K562 (cell line): ENCODE data around the gene JAM2. TPM values are rescaled to one million over a fixed set of nuclear protein-coding genes. Genes with fewer than 3 reads are reported as not detected.

Experiments used
- ATAC-seq: fragments of 200-7000 bp; cut with Tn5 transposase; 3 replicates; pipeline ENCODE4 v1.9.1; 2020; ENCODE audit warnings: moderate library complexity
- BruUV-seq: library from RNA; stranded (reverse); fragments of 400-500 nt; replicated peaks from 2 replicates; lab custom pipeline; 2021; lab: Mats Ljungman, UMichigan
- CTCF ChIA-PET: fragments of 300-600 bp; formaldehyde crosslinking; extraction: SDS; loops from one replicate; lab custom pipeline; 2021; ENCODE audit warnings: low intra/inter-chr PET ratio; lab: Yijun Ruan, JAX
- POLR2A ChIA-PET: fragments of 300-600, 350-650 bp; sonication (Branson Sonifier 250); formaldehyde crosslinking; extraction: SDS; loops from one replicate; lab custom pipeline; 2021; ENCODE audit warnings: antibody characterized with exemption, inconsistent platforms; lab: Yijun Ruan, JAX
- DNase-seq, 4 experiments: peaks; one replicate each; pipeline versions ENCODE4 v3.0.0 to v3.0.0-alpha.2; 2011 to 2018; ENCODE audit warnings: low spot score in 3 of 4, mixed read lengths in 3 of 4; ENCODE audit errors: extremely low read depth in 1 of 4
- FAIRE-seq: peaks from 2 replicates; lab custom pipeline; 2011; peaks lifted over from hg19 to GRCh38; lab: Jason Lieb, UNC
- H2AFZ ChIP-seq: 2 replicates; pipeline ENCODE4 v1.6.0; 2011; ENCODE audit warnings: low read depth, low read length, control low read depth, inconsistent platforms
- H3K27ac ChIP-seq: fragments of 200-600 bp; 3 replicates; pipeline ENCODE4 v1.8.0; 2011; ENCODE audit warnings: low read depth, mild to moderate bottlenecking, control low read depth, inconsistent platforms, low read length, moderate library complexity, mixed read lengths; ENCODE audit errors: extremely low read depth
- H3K27me3 ChIP-seq, 2 experiments: fragments of 300-600 bp in 1 of 2; 2 replicates in 1 of 2; 3 replicates in 1 of 2; pipeline versions ENCODE4 v1.6.0 to v1.8.0; 2011; ENCODE audit warnings: inconsistent platforms in 2 of 2, low read length in 2 of 2, mild to moderate bottlenecking in 1 of 2, mixed read lengths in 1 of 2, moderate library complexity in 1 of 2; ENCODE audit not compliant: control insufficient read depth in 2 of 2, insufficient read depth in 2 of 2
- H3K36me3 ChIP-seq: fragments of 300-600 bp; 3 replicates; pipeline ENCODE4 v1.8.0; 2011; ENCODE audit warnings: mild to moderate bottlenecking, low read length, inconsistent platforms; ENCODE audit not compliant: control insufficient read depth, insufficient read depth
- H3K4me1 ChIP-seq, 2 experiments: fragments of 200-600 bp in 1 of 2; replicated peaks in 1 of 2; 2 replicates in 1 of 2; 3 replicates in 1 of 2; pipeline versions ENCODE4 v1.5.1 to v1.8.0; 2011; ENCODE audit warnings: inconsistent platforms in 2 of 2, low read length in 2 of 2, mild to moderate bottlenecking in 1 of 2, mixed read lengths in 1 of 2, moderate library complexity in 1 of 2; ENCODE audit not compliant: control insufficient read depth in 2 of 2, insufficient read depth in 2 of 2
- H3K4me2 ChIP-seq: 2 replicates; pipeline ENCODE4 v1.6.1; 2011; ENCODE audit warnings: low read length, control low read depth, inconsistent platforms, mixed read lengths; ENCODE audit not compliant: insufficient read depth
- H3K4me3 ChIP-seq: fragments of 200-600 bp; sonication (generic), shearing (Covaris generic); 2 replicates; pipeline ENCODE4 v1.5.1; 2016; ENCODE audit warnings: control low read depth, inconsistent platforms
- H3K79me2 ChIP-seq: fragments of 200-600 bp; 3 replicates; pipeline ENCODE4 v1.8.0; 2011; ENCODE audit warnings: low read length, inconsistent platforms; ENCODE audit not compliant: control insufficient read depth, insufficient read depth
- H3K9ac ChIP-seq, 2 experiments: 2 replicates each; pipeline versions ENCODE4 v1.6.0 to v1.6.1; 2011; ENCODE audit warnings: low read depth in 2 of 2, low read length in 2 of 2, control low read depth in 1 of 2, inconsistent platforms in 1 of 2, mild to moderate bottlenecking in 1 of 2, mixed read lengths in 1 of 2; ENCODE audit not compliant: insufficient read depth in 1 of 2
- H3K9me1 ChIP-seq: one replicate; pipeline ENCODE4 v1.6.0; 2011; ENCODE audit warnings: inconsistent platforms, mild to moderate bottlenecking, low read length, moderate library complexity; ENCODE audit not compliant: control insufficient read depth, insufficient read depth
- H3K9me3 ChIP-seq: replicated peaks from 2 replicates; pipeline ENCODE4 v1.5.1; 2011; ENCODE audit warnings: low read depth, low read length, inconsistent platforms; ENCODE audit not compliant: control insufficient read depth, insufficient read depth
- H4K20me1 ChIP-seq: replicated peaks from 2 replicates; pipeline ENCODE4 v1.6.1; 2011; ENCODE audit warnings: low read length, inconsistent platforms, mixed read lengths; ENCODE audit not compliant: control insufficient read depth, insufficient read depth
- CBX2 ChIP-seq: fragments of 200-600 bp; sonication (generic); IDR thresholded peaks from one replicate; pipeline ENCODE4 v1.6.1; 2012; ENCODE audit warnings: mild to moderate bottlenecking, low read length, inconsistent platforms; ENCODE audit not compliant: insufficient read depth, poor library complexity, severe bottlenecking
- CREM ChIP-seq: IDR thresholded peaks from 2 replicates; pipeline ENCODE4 v1.6.1; 2014; ENCODE audit warnings: antibody characterized with exemption, low read depth
- MEF2D ChIP-seq: conservative IDR thresholded peaks from 2 replicates; pipeline ENCODE4 v1.6.1; 2016; ENCODE audit warnings: low read depth, missing genetic modification characterization, missing compliant biosample characterization
- MYNN ChIP-seq, 2 experiments: sonication (generic); formaldehyde crosslinking in 1 of 2; IDR thresholded peaks; 2 replicates each; pipeline versions ENCODE4 v1.5.0 to v1.6.1; 2016 to 2020; ENCODE audit warnings: antibody characterized with exemption in 1 of 2, missing genetic modification reagents in 1 of 2
- NCOA4 ChIP-seq: fragments of 450-650 bp; IDR thresholded peaks from 2 replicates; pipeline ENCODE4 v1.6.1; 2018; ENCODE audit warnings: mild to moderate bottlenecking; ENCODE audit not compliant: partially characterized antibody
- PHF8 ChIP-seq: fragments of 200-600 bp; sonication (generic); IDR thresholded peaks from 2 replicates; pipeline ENCODE4 v1.6.1; 2012; ENCODE audit warnings: mixed run types, mild to moderate bottlenecking, inconsistent platforms, low read length, moderate library complexity, borderline replicate concordance
- ZNF165 ChIP-seq: fragments of 250-450 bp; sonication (Bioruptor Pico); IDR thresholded peaks from 2 replicates; pipeline ENCODE4 v1.4.0; 2020; ENCODE audit warnings: borderline replicate concordance
- ZNF785 ChIP-seq: fragments of 250-450 bp; sonication (Bioruptor Pico); IDR thresholded peaks from 2 replicates; pipeline ENCODE4 v1.4.0; 2020; ENCODE audit warnings: mild to moderate bottlenecking
- WGBS: fragments of 100-300 bp; shearing (Covaris generic); methylation state at CpG from one replicate; pipeline ENCODE4 v1.1.6; 2016; ENCODE audit warnings: low coverage, mixed read lengths; ENCODE audit not compliant: insufficient coverage; ENCODE audit errors: missing lambda C conversion rate; 5-methylcytosine and 5-hydroxymethylcytosine counted together
- in situ Hi-C: fragments of 300-500 bp; cut with MboI; formaldehyde crosslinking; loops from 4 replicates; pipeline ENCODE4 v1.15.0; 2018; ENCODE audit warnings: inconsistent platforms, mixed read lengths
- intact Hi-C: fragments of 100-400 bp; cut with micrococcal nuclease; formaldehyde crosslinking; loops from 2 replicates; pipeline ENCODE4 v1.14.2; 2022
- polyA plus RNA-seq, 8 experiments: library from polyadenylated mRNA; depleted of rRNA in 4 of 8; stranded (reverse) in 5 of 8; unstranded in 3 of 8; fragments of >200 nt; fragmentation: Nextera tagmentation in 2 of 8; fragmentation: Illumina TruSeq in 1 of 8; extraction: Ambion mirVana in 2 of 8; extraction: Trizol in 1 of 8; gene quantifications; 2 replicates each; pipeline versions ENCODE4 v1.2.1 to v1.2.3, GENCODE V29; 2011 to 2014; ENCODE audit warnings: inconsistent platforms in 1 of 8, missing spikeins in 1 of 8
- total RNA-seq, 7 experiments: library from RNA; depleted of rRNA in 6 of 7; stranded (reverse); fragments of >200 nt in 6 of 7; fragmentation: Illumina TruSeq in 2 of 7; extraction: Trizol in 2 of 7; gene quantifications; 2 replicates each; pipeline versions ENCODE4 v1.2.1 to v1.2.3, GENCODE V29; 2011 to 2021; ENCODE audit warnings: low replicate concordance in 1 of 7
- TF ChIP-seq, protein P1 (sequence below): IDR thresholded peaks from 2 replicates; pipeline ENCODE4 v1.6.1; 2016; ENCODE audit warnings: missing genetic modification characterization, missing compliant biosample characterization
- TF ChIP-seq, protein P2 (sequence below): fragments of 200-800 bp; sonication (Bioruptor generic); IDR thresholded peaks from 2 replicates; pipeline ENCODE4 v1.6.1; 2017; ENCODE audit warnings: missing genetic modification characterization, missing compliant biosample characterization
- TF ChIP-seq, protein P3 (sequence below), 2 experiments: IDR thresholded peaks; 2 replicates each; pipeline ENCODE4 v1.6.1; 2012; ENCODE audit warnings: improper control_type of control experiment in 2 of 2, low read depth in 2 of 2, low read length in 2 of 2, borderline replicate concordance in 1 of 2
- TF ChIP-seq, protein P4 (sequence below): sonication (generic); IDR thresholded peaks from 2 replicates; pipeline ENCODE4 v1.6.1; 2016
- TF ChIP-seq, protein P5 (sequence below): sonication (generic); formaldehyde crosslinking; IDR thresholded peaks from 2 replicates; pipeline ENCODE4 v1.8.1; 2022; ENCODE audit warnings: missing genetic modification reagents

JAM2 gene
- total and polyA plus RNA-seq, 9 of the 15 experiments (the other 6 are each of a cell fraction or from before 2014, with no cell fraction given) = 0.03 to 0.08 (median 0.07) TPM; not detected in 6

DNA sequence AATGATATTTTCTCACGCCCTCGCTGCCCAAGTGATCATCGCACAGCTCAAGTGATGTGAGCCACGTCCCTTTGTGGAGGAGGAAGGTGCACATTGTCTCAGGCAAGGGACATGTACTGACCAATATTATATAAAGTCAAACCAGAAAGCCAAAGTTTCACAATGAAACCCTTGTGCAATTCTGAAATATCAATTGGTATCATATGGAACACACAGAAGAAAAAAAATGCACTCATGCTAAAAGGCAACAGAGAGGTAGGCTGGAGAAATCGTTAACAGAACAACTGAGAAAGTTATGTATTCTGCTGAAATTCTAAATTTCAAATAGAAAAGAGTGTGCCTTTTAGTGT lies 1.9 kb downstream of the JAM2 start:
- H3K4me2 ChIP-seq = no peak overlapping the region
- ChIA-PET POLR2A (no interaction called here), CTCF (no interaction called here)
- no peak overlapping the region for H3K4me3 ChIP-seq
- H2AFZ ChIP-seq = no peak overlapping the region
- no peaks in the 10 kb centered on the region for H4K20me1 ChIP-seq
- FAIRE-seq (no peak), DNase-seq (no peak), ATAC-seq (no peak)
- WGBS = 5% methylated on average over 5 of the region's 5 CpGs
- BruUV-seq = no TSS peak
- no peaks in the 10 kb centered on the region for H3K9me1 ChIP-seq
- in situ Hi-C loops (no loop called here), intact Hi-C loops (no loop called here)
- H3K27ac ChIP-seq = no peak overlapping the region
- peaks cover 0 to 11% of the 10 kb centered on the region in 2 experiments; a peak in 2 of 5 replicates for H3K4me1 ChIP-seq
- H3K9me3 ChIP-seq = no peaks in the 10 kb centered on the region
- no peaks in the 10 kb centered on the region for H3K79me2 ChIP-seq
- H3K27me3 ChIP-seq = peaks cover 17 to 31% of the 10 kb centered on the region in 2 experiments
- H3K9ac ChIP-seq = no peak overlapping the region
- no peaks in the 10 kb centered on the region for H3K36me3 ChIP-seq
- TF ChIP-seq, protein P1, sequence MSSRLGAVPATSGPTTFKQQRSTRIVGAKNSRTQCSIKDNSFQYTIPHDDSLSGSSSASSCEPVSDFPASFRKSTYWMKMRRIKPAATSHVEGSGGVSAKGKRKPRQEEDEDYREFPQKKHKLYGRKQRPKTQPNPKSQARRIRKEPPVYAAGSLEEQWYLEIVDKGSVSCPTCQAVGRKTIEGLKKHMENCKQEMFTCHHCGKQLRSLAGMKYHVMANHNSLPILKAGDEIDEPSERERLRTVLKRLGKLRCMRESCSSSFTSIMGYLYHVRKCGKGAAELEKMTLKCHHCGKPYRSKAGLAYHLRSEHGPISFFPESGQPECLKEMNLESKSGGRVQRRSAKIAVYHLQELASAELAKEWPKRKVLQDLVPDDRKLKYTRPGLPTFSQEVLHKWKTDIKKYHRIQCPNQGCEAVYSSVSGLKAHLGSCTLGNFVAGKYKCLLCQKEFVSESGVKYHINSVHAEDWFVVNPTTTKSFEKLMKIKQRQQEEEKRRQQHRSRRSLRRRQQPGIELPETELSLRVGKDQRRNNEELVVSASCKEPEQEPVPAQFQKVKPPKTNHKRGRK = peak; percentile 29
- TF ChIP-seq, protein P2, sequence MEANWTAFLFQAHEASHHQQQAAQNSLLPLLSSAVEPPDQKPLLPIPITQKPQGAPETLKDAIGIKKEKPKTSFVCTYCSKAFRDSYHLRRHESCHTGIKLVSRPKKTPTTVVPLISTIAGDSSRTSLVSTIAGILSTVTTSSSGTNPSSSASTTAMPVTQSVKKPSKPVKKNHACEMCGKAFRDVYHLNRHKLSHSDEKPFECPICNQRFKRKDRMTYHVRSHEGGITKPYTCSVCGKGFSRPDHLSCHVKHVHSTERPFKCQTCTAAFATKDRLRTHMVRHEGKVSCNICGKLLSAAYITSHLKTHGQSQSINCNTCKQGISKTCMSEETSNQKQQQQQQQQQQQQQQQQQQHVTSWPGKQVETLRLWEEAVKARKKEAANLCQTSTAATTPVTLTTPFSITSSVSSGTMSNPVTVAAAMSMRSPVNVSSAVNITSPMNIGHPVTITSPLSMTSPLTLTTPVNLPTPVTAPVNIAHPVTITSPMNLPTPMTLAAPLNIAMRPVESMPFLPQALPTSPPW = no peak
- TF ChIP-seq PHF8 (no peak), NCOA4 (no peak), ZNF165 (CRISPR knock-in tag) (no peak), MEF2D (no peak), MYNN (IDR thresholded peaks at IDR 0.05) (no peak), MYNN (CRISPR knock-in tag; IDR thresholded peaks at IDR 0.05) (no peak), ZNF785 (CRISPR knock-in tag) (no peak), CBX2 (peak; percentile 69), CREM (no peak)
- TF ChIP-seq, protein P3, sequence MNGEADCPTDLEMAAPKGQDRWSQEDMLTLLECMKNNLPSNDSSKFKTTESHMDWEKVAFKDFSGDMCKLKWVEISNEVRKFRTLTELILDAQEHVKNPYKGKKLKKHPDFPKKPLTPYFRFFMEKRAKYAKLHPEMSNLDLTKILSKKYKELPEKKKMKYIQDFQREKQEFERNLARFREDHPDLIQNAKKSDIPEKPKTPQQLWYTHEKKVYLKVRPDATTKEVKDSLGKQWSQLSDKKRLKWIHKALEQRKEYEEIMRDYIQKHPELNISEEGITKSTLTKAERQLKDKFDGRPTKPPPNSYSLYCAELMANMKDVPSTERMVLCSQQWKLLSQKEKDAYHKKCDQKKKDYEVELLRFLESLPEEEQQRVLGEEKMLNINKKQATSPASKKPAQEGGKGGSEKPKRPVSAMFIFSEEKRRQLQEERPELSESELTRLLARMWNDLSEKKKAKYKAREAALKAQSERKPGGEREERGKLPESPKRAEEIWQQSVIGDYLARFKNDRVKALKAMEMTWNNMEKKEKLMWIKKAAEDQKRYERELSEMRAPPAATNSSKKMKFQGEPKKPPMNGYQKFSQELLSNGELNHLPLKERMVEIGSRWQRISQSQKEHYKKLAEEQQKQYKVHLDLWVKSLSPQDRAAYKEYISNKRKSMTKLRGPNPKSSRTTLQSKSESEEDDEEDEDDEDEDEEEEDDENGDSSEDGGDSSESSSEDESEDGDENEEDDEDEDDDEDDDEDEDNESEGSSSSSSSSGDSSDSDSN (IDR thresholded peaks at IDR 0.05; ENCODE audit: borderline replicate concordance in 1 of 2, low read depth in 2 of 2, low read length in 2 of 2) = no peak
- TF ChIP-seq, protein P4, sequence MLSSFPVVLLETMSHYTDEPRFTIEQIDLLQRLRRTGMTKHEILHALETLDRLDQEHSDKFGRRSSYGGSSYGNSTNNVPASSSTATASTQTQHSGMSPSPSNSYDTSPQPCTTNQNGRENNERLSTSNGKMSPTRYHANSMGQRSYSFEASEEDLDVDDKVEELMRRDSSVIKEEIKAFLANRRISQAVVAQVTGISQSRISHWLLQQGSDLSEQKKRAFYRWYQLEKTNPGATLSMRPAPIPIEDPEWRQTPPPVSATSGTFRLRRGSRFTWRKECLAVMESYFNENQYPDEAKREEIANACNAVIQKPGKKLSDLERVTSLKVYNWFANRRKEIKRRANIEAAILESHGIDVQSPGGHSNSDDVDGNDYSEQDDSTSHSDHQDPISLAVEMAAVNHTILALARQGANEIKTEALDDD = no peak
- TF ChIP-seq, protein P5, sequence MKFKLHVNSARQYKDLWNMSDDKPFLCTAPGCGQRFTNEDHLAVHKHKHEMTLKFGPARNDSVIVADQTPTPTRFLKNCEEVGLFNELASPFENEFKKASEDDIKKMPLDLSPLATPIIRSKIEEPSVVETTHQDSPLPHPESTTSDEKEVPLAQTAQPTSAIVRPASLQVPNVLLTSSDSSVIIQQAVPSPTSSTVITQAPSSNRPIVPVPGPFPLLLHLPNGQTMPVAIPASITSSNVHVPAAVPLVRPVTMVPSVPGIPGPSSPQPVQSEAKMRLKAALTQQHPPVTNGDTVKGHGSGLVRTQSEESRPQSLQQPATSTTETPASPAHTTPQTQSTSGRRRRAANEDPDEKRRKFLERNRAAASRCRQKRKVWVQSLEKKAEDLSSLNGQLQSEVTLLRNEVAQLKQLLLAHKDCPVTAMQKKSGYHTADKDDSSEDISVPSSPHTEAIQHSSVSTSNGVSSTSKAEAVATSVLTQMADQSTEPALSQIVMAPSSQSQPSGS (CRISPR knock-in tag) = no peak
